ENCODE data around the gene TSPYL4.
"Not testable (repeated sequence)": the region's sequence is repeated elsewhere in the genome, so short reads cannot be mapped to it uniquely, and the experiment has no call there.

The TSPYL4 gene

DNA sequence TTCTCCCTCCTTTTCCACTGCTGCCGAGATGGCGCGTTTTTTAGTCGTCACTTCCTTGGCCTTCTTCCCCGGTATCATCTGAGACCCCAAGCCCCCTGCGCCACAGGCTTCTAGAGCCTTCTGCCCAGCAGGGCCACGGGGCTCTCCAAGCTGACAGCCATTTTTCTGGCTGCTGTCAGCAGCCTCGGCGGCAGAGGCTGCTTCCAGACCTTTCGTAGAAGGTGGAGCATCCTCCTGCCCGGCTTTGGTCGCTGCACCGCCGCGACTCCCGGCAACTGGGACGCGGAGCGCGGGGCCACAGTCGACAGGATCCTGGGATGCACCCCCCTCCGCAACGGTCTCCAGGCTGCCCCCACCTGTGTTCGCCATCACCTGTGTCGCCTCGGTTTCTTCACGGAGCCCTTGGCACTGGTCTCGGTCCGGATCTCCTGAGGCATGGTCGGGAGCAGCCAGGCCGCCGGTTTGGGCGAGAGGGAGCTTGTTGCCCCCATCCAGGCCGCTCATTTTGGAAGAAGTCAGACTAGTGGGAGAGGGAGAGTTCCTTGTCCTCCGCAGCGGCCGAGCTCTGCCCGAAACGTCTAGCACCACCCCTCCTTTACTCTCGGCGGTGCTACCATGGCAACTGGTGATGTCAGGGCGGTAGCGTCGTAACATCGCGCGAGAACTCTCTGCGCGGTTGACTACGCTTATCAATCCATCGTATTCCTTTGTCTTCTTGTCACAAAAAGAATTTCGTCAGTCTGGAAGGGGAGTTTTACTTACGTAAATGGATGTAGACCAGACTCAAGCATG, at the start of gene TSPYL4:
TSS of gene TSPYL4 (minus strand) at position 571 of the 792 bp plus-strand sequence. CDS start at position 504, 67 bp downstream.
- DNase-seq (ENCODE audit: low read depth in 2 of 2) = peak; percentile 78 to 83

GRCh38 chr6:116301104-116301503, 47.2 kb upstream of the TSPYL4 start:
- DNase-seq (ENCODE audit: low read depth in 2 of 2) = no peak

DNA sequence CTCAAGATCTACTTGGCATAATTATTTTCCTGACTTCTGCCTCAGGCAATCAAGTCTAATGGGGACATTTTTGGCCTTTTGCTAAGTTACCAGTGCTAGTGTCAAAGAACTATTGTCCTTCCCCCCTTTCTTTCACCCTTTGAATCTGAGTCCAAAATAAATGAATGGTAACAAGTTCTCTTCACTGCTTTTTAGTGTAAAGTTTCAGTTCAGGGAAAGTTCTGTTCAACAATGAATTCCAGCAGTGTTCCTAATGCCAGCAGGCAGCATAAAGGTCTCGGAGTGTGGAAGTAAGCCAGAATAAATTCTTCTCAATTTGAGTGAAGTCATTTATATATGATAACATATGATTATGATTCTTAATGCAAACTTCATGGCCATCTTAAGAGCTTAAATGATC, 46.7 kb upstream of the TSPYL4 start:
- no peak for DNase-seq (ENCODE audit: low read depth in 2 of 2)

GRCh38 chr6:116298973-116299372, 45.1 kb upstream of the TSPYL4 start:
- DNase-seq (ENCODE audit: low read depth in 2 of 2) = no peak

DNA sequence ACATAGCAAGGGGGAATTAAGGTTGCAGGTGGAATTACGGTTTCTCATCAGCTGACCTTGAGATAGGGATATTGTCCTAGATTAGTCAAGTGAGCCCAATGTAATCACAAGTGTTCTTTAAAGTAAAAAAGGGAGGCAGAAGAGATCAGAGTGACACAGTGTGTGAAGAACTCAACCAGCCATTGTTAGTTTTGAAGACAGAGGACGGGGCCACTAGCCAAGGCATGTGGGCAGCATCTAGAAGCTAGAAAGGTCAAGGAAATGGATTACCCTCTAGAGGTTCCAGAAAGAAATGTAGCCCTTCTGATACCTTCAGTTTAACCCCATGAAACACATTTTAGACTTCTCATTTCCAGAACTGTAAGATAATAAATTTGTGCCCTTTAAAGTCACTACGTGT, 44.4 kb upstream of the TSPYL4 start:
- DNase-seq (ENCODE audit: low read depth in 2 of 2) = no peak

DNA sequence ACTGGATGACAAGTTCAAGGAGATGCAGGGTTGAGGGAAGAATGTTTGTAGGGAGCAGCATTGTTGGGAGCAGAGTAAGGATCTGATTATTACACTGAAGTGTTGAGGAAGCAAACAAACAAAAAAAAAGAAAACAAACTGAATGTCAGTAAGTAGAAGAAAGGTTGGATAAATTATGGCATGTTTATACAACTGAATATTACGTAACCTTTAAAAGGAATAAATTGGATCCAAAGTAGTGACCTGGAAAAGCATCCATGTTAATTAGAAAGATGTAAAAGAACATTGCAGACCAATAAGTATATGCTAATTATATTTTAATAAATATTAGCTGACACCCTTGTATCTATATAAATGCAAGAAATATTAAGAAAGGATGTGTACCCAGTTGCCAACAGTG, 38.7 kb upstream of the TSPYL4 start:
- DNase-seq (ENCODE audit: low read depth in 2 of 2) = no peak

- DNase-seq (ENCODE audit: low read depth in 2 of 2) = no peak
Observed at GRCh38 chr6:116291701-116292396, 38.0 kb upstream of the TSPYL4 start.

DNA sequence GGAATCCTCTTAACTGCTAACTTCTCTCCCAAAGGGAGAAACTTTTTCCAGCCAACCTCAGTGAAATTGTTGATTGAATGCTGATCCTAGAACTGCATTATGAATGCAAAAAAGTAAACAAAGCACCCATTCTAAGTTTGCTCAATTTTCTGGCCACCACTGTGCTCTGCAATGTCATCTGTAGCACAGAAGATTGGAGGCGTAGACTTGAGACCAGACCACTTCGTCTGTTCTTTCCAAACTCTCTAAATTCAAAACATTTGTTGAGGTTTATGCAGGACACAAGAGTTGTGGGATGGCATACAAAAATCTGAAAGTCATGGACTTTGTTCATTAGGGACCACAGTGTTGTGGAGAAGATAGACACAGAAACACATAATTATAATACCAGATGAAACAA, 36.9 kb upstream of the TSPYL4 start:
- DNase-seq (ENCODE audit: low read depth in 2 of 2) = no peak

- DNase-seq (ENCODE audit: low read depth in 2 of 2) = no peak
Observed at GRCh38 chr6:116289876-116290275, 36.0 kb upstream of the TSPYL4 start.

DNA sequence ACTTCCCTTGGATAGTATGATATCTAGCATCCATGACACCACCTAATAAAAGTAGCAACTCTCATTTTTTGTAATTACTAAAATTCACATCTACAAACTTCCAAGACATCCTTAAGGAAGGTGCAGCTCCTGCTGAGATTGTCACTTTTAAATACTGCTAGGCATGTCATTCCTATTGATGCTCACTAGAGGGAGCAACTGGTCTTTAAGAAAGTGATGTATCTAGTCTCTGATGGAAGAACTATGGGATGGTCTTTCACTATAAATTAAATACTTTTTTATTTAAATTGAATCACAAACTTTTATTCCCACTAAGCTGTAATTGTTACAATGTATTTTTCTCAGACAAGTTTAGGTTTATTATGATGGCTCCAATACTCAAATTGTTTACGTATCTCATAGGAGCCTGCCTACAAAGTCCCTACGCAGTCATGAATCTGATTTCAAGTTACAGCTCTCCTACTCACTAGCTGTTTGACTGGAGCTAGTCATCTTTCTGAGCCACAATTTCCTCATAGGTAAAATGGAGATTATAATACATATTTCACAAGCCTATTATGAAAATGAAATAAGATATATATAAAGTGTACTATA, 33.9 kb upstream of the TSPYL4 start:
- no peak for DNase-seq (ENCODE audit: low read depth in 2 of 2)

DNA sequence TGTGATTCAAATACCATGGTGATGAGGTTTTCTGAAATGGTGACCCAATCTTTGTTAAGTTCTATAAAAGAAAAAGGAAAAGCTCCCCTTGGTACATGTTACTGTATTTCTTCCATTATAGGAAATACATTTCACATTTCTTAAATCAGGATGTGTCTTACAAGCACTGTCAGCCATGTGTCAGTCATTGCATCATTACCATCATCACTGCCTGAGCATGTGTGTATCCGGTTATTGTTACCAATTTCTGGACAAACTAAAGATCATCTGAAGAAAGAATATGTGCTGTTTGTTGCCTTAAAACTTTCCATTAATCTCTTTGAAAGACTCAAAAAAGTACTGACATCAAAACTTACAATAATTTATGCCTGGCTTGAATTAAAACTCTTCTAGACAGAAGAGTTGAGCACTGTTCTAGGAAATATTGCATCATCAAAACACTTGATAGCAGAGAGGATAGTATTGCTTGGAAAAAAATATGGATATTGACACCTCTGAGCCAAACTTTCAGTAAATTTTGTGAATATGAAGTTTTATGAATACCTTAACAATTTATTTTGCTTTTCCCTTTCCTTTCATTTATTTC, 33.0 kb upstream of the TSPYL4 start:
- no peak for DNase-seq (ENCODE audit: low read depth in 2 of 2)

DNA sequence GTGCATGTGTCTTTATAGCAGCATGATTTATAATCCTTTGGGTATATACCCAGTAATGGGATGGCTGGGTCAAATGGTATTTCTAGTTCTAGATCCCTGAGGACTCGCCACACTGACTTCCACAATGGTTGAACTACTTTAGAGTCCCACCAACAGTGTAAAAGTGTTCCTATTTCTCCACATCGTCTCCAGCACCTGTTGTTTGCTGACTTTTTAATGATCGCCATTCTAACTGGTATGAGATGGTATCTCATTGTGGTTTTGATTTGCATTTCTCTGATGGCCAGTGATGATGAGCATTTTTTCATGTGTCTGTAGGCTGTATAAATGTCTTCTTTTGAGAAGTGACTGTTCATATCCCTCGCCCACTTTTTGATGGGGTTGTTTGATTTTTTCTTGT, 31.1 kb upstream of the TSPYL4 start:
- not testable (repeated sequence) for DNase-seq (ENCODE audit: low read depth in 2 of 2)

DNA sequence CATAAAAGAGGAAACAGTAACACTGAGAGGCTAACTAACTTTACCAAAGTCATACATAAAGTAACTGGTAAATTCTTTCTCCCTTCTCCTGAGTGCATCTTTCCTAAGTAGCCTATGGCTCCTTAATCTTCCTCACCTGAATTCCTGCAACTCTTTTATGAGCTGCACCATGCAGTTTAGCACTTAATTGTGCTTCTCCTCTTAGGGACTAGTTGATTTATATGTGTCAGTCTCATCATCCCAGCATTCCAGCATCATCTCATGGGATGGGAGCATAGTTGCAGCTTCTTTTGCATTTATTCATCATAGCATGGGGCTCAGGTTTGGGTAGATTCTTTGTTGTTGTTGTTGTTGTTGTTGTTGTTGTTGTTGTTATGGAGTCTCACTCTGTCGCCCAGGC, 29.3 kb upstream of the TSPYL4 start:
- no peak for DNase-seq (ENCODE audit: low read depth in 2 of 2)

DNA sequence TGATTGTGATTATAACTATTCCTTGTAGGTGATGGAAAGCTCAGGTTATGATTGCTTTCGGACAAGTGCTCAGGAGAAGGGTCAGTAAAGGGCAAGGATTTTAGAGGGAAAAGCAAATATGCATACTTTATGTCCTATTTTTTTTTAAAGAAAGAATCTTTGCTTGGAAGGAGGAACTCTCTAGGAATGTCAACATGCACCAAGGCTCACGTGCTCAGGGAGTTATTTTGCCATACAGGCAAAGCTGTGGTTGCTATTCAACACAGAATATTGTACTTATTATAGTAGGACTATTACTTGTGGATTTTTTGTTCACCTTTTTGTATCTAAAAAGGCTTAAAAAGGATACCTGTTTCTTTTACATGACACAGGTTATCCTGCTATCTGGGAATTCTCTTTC, 28.8 kb upstream of the TSPYL4 start:
- no peak for DNase-seq (ENCODE audit: low read depth in 2 of 2)

- no peak for DNase-seq (ENCODE audit: low read depth in 2 of 2)
Observed at GRCh38 chr6:116280933-116281316, 27.1 kb upstream of the TSPYL4 start.

DNA sequence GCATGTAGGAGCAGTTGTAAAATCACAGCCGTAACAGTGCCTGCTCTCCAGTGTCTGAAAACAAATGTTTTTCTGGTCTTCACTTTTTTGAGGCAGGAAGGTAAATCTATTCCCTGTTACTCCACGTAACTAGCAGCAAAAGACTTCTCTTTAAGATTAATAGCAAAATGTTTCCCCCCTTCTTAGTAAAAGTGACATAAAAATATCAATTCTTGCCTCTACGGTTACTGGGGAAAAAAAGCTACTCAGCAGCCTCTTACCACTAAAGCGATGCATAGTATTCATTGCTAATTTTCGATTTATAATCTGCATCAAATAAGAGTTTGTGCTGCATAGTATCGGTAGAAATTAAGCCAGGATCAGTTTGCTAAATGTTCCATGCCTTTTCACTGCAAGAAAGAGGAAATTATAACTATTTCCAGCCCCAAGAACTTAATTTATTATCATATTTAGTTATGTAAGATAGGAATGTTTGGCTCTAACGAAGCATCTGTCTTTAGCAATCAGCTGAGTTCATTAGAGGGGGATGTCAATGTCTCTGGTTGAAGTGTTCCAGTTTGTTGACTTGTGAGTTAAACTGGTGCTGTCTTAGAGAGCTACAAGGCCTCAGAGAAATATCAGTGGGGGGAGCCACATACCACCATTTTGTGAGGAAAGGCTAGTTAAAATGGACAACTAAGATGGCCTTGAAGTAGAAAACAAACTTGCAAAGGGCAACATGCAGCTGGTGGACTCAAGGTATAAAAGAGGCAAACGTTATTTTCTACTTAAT, 26.5 kb upstream of the TSPYL4 start:
- DNase-seq (ENCODE audit: low read depth in 2 of 2) = no peak

- DNase-seq (ENCODE audit: low read depth in 2 of 2) = peak; percentile 90 to 91
Observed at GRCh38 chr6:116279232-116280160, 25.6 kb upstream of the TSPYL4 start, which contains the start of gene TSPYL1. Gene TSPYL1 (minus strand): TSS chr6:116279930. CDS start chr6:116279830, 100 bp downstream.

DNA sequence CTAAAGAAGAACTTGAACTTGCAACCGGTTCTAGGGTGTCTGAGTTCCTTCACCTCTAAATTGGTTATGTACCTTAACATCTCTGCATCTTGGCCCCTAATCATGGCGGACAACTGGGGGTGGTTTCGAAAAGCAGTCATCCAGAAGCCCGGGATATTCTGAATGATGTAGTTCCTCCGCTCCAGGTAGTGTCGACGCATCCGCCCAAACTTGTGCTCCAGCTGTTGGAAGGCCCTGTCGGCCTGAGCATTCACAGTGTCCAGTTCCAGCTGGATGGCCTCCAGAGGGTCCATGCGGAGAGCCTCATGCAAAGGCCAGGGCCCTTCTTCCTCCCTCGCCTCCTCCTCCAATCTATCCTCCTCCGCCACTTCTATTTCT, 25.0 kb upstream of the TSPYL4 start:
- DNase-seq (ENCODE audit: low read depth in 2 of 2) = no peak

DNA sequence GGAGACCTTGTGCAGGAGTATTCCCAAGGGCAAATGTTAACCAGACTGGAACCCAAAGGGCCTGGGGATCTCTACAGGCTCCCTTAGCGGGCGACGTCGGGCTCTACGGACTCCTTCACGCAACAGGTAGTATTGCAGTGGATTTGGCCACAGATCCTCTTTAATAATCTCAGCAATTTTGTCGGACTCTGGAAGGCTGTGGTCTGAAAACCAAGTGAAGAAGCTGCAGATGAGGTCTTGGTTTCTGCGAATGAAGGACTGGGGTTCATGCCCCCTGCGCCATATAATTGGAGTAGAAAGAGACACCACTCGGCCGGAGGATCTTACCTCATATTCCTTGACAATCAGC, 24.6 kb upstream of the TSPYL4 start:
- no peak for DNase-seq (ENCODE audit: low read depth in 2 of 2)

GRCh38 chr6:116277124-116277523, 23.2 kb upstream of the TSPYL4 start:
- DNase-seq (ENCODE audit: low read depth in 2 of 2) = no peak
